HEK293 (cell line): ENCODE results near the gene RHBDL2.

ENCODE experiments used
- KLF16 ChIP-seq: fragments of 450-650 bp; formaldehyde crosslinking; IDR thresholded peaks from 2 replicates; pipeline ENCODE4 v1.5.1; 2017; ENCODE audit warnings: missing biosample characterization, missing genetic modification characterization
- SALL2 ChIP-seq: fragments of 450-650 bp; formaldehyde crosslinking; IDR thresholded peaks from 2 replicates; pipeline ENCODE4 v1.5.0; 2017; ENCODE audit warnings: missing biosample characterization, mild to moderate bottlenecking, missing genetic modification characterization, borderline replicate concordance
- ZBTB17 ChIP-seq: fragments of 450-650 bp; formaldehyde crosslinking; IDR thresholded peaks from 2 replicates; pipeline ENCODE4 v1.5.1; 2016; ENCODE audit warnings: missing biosample characterization, missing genetic modification characterization
- ZBTB7A ChIP-seq: fragments of 450-650 bp; formaldehyde crosslinking; IDR thresholded peaks from 2 replicates; pipeline ENCODE4 v1.5.1; 2016; ENCODE audit warnings: low read depth, missing biosample characterization, missing genetic modification characterization
- ZNF146 ChIP-seq: fragments of 450-650 bp; formaldehyde crosslinking; IDR thresholded peaks from 2 replicates; pipeline ENCODE4 v1.5.1; 2016; ENCODE audit warnings: missing biosample characterization, missing genetic modification characterization
- ZNF169 ChIP-seq: fragments of 450-650 bp; formaldehyde crosslinking; IDR thresholded peaks from 2 replicates; pipeline ENCODE4 v1.5.1; 2016; ENCODE audit warnings: missing biosample characterization, missing genetic modification characterization
- TF ChIP-seq, protein P1 (sequence below): fragments of 450-650 bp; formaldehyde crosslinking; IDR thresholded peaks from 2 replicates; pipeline ENCODE4 v1.5.1; 2016; ENCODE audit warnings: missing biosample characterization, missing genetic modification characterization
- TF ChIP-seq, protein P2 (sequence below): fragments of 450-650 bp; formaldehyde crosslinking; optimal IDR thresholded peaks from 2 replicates; pipeline ENCODE3; 2016; ENCODE audit warnings: missing biosample characterization, mild to moderate bottlenecking, missing genetic modification characterization
- TF ChIP-seq, protein P3 (sequence below): fragments of 450-650 bp; formaldehyde crosslinking; IDR thresholded peaks from 2 replicates; pipeline ENCODE4 v1.5.1; 2016; ENCODE audit warnings: missing biosample characterization, missing genetic modification characterization

DNA sequence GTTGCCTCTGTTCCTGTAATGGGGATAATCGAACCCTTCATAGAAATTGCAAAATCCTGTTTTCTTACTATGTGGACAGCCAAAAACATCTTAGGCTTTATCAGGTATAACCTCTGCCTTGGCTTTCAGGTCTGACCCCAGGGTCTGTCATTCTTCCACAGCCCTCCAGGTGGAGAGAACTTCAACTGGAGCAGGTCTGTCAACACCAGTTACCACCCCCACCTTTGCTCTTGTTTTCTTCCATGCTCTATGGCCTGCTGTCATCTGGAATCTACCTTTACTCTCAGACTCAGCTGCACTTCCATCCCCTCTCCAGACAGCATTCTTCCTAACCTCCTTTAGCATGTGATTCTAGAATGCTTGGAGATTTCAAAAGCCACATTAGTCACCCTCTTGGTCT, 49.9 kb downstream of the RHBDL2 start:
- TF ChIP-seq, protein P1, sequence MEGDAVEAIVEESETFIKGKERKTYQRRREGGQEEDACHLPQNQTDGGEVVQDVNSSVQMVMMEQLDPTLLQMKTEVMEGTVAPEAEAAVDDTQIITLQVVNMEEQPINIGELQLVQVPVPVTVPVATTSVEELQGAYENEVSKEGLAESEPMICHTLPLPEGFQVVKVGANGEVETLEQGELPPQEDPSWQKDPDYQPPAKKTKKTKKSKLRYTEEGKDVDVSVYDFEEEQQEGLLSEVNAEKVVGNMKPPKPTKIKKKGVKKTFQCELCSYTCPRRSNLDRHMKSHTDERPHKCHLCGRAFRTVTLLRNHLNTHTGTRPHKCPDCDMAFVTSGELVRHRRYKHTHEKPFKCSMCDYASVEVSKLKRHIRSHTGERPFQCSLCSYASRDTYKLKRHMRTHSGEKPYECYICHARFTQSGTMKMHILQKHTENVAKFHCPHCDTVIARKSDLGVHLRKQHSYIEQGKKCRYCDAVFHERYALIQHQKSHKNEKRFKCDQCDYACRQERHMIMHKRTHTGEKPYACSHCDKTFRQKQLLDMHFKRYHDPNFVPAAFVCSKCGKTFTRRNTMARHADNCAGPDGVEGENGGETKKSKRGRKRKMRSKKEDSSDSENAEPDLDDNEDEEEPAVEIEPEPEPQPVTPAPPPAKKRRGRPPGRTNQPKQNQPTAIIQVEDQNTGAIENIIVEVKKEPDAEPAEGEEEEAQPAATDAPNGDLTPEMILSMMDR: no peak
- TF ChIP-seq SALL2 (tag by site-specific recombination): no peak
- TF ChIP-seq KLF16: no peak
- no peak for TF ChIP-seq ZBTB17
- TF ChIP-seq, protein P2, sequence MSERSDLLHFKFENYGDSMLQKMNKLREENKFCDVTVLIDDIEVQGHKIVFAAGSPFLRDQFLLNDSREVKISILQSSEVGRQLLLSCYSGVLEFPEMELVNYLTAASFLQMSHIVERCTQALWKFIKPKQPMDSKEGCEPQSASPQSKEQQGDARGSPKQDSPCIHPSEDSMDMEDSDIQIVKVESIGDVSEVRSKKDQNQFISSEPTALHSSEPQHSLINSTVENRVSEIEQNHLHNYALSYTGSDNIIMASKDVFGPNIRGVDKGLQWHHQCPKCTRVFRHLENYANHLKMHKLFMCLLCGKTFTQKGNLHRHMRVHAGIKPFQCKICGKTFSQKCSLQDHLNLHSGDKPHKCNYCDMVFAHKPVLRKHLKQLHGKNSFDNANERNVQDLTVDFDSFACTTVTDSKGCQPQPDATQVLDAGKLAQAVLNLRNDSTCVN (tag by site-specific recombination): no peak
- no peak for TF ChIP-seq ZNF169
- TF ChIP-seq, protein P3, sequence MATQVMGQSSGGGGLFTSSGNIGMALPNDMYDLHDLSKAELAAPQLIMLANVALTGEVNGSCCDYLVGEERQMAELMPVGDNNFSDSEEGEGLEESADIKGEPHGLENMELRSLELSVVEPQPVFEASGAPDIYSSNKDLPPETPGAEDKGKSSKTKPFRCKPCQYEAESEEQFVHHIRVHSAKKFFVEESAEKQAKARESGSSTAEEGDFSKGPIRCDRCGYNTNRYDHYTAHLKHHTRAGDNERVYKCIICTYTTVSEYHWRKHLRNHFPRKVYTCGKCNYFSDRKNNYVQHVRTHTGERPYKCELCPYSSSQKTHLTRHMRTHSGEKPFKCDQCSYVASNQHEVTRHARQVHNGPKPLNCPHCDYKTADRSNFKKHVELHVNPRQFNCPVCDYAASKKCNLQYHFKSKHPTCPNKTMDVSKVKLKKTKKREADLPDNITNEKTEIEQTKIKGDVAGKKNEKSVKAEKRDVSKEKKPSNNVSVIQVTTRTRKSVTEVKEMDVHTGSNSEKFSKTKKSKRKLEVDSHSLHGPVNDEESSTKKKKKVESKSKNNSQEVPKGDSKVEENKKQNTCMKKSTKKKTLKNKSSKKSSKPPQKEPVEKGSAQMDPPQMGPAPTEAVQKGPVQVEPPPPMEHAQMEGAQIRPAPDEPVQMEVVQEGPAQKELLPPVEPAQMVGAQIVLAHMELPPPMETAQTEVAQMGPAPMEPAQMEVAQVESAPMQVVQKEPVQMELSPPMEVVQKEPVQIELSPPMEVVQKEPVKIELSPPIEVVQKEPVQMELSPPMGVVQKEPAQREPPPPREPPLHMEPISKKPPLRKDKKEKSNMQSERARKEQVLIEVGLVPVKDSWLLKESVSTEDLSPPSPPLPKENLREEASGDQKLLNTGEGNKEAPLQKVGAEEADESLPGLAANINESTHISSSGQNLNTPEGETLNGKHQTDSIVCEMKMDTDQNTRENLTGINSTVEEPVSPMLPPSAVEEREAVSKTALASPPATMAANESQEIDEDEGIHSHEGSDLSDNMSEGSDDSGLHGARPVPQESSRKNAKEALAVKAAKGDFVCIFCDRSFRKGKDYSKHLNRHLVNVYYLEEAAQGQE (tag by site-specific recombination): no peak
- TF ChIP-seq ZNF146 (tag by site-specific recombination): no peak
- TF ChIP-seq ZBTB7A (tag by site-specific recombination): no peak
